Measurements from ENCODE around the gene NEO1. TPM values are rescaled to one million over a fixed set of nuclear protein-coding genes. Genes with fewer than 3 reads are reported as not detected.

The NEO1 gene
- total and polyA plus RNA-seq, 2 of the 13 experiments (the other 11 are each of a cell fraction or from before 2014, with no cell fraction given): 8.4 to 11.0 TPM

DNA sequence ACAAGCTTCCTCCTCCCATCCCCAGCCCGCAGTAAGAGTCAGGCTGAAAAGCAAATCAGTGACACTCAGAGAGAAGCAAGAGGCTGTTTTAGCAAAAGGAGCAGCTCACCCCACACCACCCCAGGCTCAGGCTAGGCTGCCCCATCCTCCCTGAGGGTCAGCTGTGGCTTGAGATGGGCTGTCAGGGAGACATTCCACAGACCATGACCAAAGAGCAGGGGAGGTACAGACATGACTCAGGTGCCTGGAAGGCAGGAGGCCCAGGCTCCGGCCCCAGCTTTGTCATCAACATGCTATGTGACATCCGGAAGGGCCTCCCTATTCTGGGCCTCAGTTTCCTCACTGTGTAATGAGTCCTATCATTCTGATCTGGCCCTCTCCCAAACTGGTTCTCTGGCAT lies 291.8 kb downstream of the NEO1 start (continued):
- TF ChIP-seq, protein P1, sequence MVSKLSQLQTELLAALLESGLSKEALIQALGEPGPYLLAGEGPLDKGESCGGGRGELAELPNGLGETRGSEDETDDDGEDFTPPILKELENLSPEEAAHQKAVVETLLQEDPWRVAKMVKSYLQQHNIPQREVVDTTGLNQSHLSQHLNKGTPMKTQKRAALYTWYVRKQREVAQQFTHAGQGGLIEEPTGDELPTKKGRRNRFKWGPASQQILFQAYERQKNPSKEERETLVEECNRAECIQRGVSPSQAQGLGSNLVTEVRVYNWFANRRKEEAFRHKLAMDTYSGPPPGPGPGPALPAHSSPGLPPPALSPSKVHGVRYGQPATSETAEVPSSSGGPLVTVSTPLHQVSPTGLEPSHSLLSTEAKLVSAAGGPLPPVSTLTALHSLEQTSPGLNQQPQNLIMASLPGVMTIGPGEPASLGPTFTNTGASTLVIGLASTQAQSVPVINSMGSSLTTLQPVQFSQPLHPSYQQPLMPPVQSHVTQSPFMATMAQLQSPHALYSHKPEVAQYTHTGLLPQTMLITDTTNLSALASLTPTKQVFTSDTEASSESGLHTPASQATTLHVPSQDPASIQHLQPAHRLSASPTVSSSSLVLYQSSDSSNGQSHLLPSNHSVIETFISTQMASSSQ (IDR thresholded peaks at IDR 0.05; ENCODE audit: low read depth): no peak
- TF ChIP-seq, protein P1 (CRISPR knock-in tag; IDR thresholded peaks at IDR 0.05; ENCODE audit: borderline replicate concordance): no peak
- TF ChIP-seq, protein P2, sequence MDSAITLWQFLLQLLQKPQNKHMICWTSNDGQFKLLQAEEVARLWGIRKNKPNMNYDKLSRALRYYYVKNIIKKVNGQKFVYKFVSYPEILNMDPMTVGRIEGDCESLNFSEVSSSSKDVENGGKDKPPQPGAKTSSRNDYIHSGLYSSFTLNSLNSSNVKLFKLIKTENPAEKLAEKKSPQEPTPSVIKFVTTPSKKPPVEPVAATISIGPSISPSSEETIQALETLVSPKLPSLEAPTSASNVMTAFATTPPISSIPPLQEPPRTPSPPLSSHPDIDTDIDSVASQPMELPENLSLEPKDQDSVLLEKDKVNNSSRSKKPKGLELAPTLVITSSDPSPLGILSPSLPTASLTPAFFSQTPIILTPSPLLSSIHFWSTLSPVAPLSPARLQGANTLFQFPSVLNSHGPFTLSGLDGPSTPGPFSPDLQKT (CRISPR knock-in tag; IDR thresholded peaks at IDR 0.05; ENCODE audit: borderline replicate concordance): no peak
- TF ChIP-seq TOPORS (CRISPR knock-in tag; IDR thresholded peaks at IDR 0.05): no peak
- TF ChIP-seq, protein P3, sequence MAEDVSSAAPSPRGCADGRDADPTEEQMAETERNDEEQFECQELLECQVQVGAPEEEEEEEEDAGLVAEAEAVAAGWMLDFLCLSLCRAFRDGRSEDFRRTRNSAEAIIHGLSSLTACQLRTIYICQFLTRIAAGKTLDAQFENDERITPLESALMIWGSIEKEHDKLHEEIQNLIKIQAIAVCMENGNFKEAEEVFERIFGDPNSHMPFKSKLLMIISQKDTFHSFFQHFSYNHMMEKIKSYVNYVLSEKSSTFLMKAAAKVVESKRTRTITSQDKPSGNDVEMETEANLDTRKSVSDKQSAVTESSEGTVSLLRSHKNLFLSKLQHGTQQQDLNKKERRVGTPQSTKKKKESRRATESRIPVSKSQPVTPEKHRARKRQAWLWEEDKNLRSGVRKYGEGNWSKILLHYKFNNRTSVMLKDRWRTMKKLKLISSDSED (CRISPR knock-in tag; IDR thresholded peaks at IDR 0.05): no peak
- no peak for TF ChIP-seq ZNF552 (CRISPR knock-in tag; IDR thresholded peaks at IDR 0.05; ENCODE audit: borderline replicate concordance)
- TF ChIP-seq ZNF567 (CRISPR knock-in tag; IDR thresholded peaks at IDR 0.05; ENCODE audit: borderline replicate concordance): no peak
- no peak for TF ChIP-seq ZSCAN9 (CRISPR knock-in tag; IDR thresholded peaks at IDR 0.05; ENCODE audit: borderline replicate concordance)
- TF ChIP-seq, protein P4, sequence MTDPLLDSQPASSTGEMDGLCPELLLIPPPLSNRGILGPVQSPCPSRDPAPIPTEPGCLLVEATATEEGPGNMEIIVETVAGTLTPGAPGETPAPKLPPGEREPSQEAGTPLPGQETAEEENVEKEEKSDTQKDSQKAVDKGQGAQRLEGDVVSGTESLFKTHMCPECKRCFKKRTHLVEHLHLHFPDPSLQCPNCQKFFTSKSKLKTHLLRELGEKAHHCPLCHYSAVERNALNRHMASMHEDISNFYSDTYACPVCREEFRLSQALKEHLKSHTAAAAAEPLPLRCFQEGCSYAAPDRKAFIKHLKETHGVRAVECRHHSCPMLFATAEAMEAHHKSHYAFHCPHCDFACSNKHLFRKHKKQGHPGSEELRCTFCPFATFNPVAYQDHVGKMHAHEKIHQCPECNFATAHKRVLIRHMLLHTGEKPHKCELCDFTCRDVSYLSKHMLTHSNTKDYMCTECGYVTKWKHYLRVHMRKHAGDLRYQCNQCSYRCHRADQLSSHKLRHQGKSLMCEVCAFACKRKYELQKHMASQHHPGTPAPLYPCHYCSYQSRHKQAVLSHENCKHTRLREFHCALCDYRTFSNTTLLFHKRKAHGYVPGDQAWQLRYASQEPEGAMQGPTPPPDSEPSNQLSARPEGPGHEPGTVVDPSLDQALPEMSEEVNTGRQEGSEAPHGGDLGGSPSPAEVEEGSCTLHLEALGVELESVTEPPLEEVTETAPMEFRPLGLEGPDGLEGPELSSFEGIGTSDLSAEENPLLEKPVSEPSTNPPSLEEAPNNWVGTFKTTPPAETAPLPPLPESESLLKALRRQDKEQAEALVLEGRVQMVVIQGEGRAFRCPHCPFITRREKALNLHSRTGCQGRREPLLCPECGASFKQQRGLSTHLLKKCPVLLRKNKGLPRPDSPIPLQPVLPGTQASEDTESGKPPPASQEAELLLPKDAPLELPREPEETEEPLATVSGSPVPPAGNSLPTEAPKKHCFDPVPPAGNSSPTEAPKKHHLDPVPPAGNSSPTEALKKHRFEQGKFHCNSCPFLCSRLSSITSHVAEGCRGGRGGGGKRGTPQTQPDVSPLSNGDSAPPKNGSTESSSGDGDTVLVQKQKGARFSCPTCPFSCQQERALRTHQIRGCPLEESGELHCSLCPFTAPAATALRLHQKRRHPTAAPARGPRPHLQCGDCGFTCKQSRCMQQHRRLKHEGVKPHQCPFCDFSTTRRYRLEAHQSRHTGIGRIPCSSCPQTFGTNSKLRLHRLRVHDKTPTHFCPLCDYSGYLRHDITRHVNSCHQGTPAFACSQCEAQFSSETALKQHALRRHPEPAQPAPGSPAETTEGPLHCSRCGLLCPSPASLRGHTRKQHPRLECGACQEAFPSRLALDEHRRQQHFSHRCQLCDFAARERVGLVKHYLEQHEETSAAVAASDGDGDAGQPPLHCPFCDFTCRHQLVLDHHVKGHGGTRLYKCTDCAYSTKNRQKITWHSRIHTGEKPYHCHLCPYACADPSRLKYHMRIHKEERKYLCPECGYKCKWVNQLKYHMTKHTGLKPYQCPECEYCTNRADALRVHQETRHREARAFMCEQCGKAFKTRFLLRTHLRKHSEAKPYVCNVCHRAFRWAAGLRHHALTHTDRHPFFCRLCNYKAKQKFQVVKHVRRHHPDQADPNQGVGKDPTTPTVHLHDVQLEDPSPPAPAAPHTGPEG (CRISPR knock-in tag; IDR thresholded peaks at IDR 0.05): no peak
